Liver (tissue), 9 donors: ENCODE data around the gene LPGAT1. TPM values are rescaled to one million over a fixed set of nuclear protein-coding genes. Genes with fewer than 3 reads are reported as not detected.

Experiments used
- DNase-seq: peaks from one replicate; pipeline ENCODE4 v3.0.0-alpha.2; 2017; ENCODE audit warnings: low spot score
- H3K27ac ChIP-seq, 2 donors: one replicate each; pipeline ENCODE4 v1.7.0; 2013; ENCODE audit warnings: inconsistent platforms in 2 of 2, low read length in 2 of 2, control low read depth in 1 of 2, low read depth in 1 of 2, mild to moderate bottlenecking in 1 of 2
- H3K27me3 ChIP-seq, 4 donors: one replicate each; pipeline versions ENCODE4 v1.6.1 to v1.7.0; 2013; ENCODE audit warnings: low read length in 3 of 4, inconsistent platforms in 1 of 4, mild to moderate bottlenecking in 1 of 4, moderate library complexity in 1 of 4; ENCODE audit not compliant: control insufficient read depth in 4 of 4, insufficient read depth in 4 of 4
- H3K36me3 ChIP-seq, 4 donors: one replicate each; pipeline versions ENCODE4 v1.6.1 to v1.7.0; 2013; ENCODE audit warnings: low read length in 3 of 4, mild to moderate bottlenecking in 3 of 4, low read depth in 1 of 4, moderate library complexity in 1 of 4; ENCODE audit not compliant: control insufficient read depth in 4 of 4, insufficient read depth in 3 of 4
- H3K4me1 ChIP-seq, 4 donors: one replicate each; pipeline versions ENCODE4 v1.6.1 to v1.7.0; 2013; ENCODE audit warnings: low read length in 3 of 4, mild to moderate bottlenecking in 3 of 4, moderate library complexity in 1 of 4; ENCODE audit not compliant: control insufficient read depth in 4 of 4, insufficient read depth in 4 of 4
- H3K4me3 ChIP-seq, 3 donors: one replicate each; pipeline versions ENCODE4 v1.6.1 to v1.7.0; 2013; ENCODE audit warnings: low read length in 3 of 3, control low read depth in 1 of 3, low read depth in 1 of 3, mild to moderate bottlenecking in 1 of 3
- H3K9ac ChIP-seq, 2 donors: one replicate each; pipeline ENCODE4 v1.7.0; 2013; ENCODE audit warnings: low read length in 2 of 2, mild to moderate bottlenecking in 2 of 2, moderate library complexity in 2 of 2, control low read depth in 1 of 2, low read depth in 1 of 2
- H3K9me3 ChIP-seq, 4 donors: one replicate each; pipeline versions ENCODE4 v1.6.1 to v1.7.0; 2013; ENCODE audit warnings: low read length in 3 of 4; ENCODE audit not compliant: control insufficient read depth in 4 of 4
- ATF3 ChIP-seq: IDR thresholded peaks from 2 replicates; pipeline ENCODE4 v1.6.1; 2016; ENCODE audit warnings: antibody characterized with exemption
- EGR1 ChIP-seq, 2 donors: IDR thresholded peaks; 2 replicates each; pipeline ENCODE4 v1.6.1; 2016 to 2018; ENCODE audit warnings: antibody characterized with exemption in 2 of 2, low read depth in 2 of 2
- FOXA1 ChIP-seq: IDR thresholded peaks from 2 replicates; pipeline ENCODE4 v1.6.1; 2016; ENCODE audit warnings: antibody characterized with exemption
- FOXA2 ChIP-seq: IDR thresholded peaks from 2 replicates; pipeline ENCODE4 v1.6.1; 2016; ENCODE audit warnings: antibody characterized with exemption
- GABPA ChIP-seq, 2 donors: IDR thresholded peaks in 1 of 2; conservative IDR thresholded peaks in 1 of 2; 2 replicates each; pipeline ENCODE4 v1.6.1; 2016; ENCODE audit warnings: antibody characterized with exemption in 2 of 2, mild to moderate bottlenecking in 1 of 2, moderate library complexity in 1 of 2
- HNF4A ChIP-seq, 2 donors: conservative IDR thresholded peaks; 2 replicates each; pipeline ENCODE4 v1.6.1; 2016; ENCODE audit warnings: antibody characterized with exemption in 2 of 2, mild to moderate bottlenecking in 2 of 2
- HNF4G ChIP-seq: IDR thresholded peaks from 2 replicates; pipeline ENCODE4 v1.6.1; 2016; ENCODE audit warnings: antibody characterized with exemption
- JUND ChIP-seq, 2 donors: IDR thresholded peaks; 2 replicates each; pipeline ENCODE4 v1.6.1; 2016; ENCODE audit warnings: antibody characterized with exemption in 2 of 2
- NR2F2 ChIP-seq: IDR thresholded peaks from 2 replicates; pipeline ENCODE4 v1.6.1; 2016; ENCODE audit warnings: antibody characterized with exemption
- RAD21 ChIP-seq, 2 donors: IDR thresholded peaks; 2 replicates each; pipeline ENCODE4 v1.6.1; 2016; ENCODE audit warnings: antibody characterized with exemption in 2 of 2, mild to moderate bottlenecking in 2 of 2
- SP1 ChIP-seq: IDR thresholded peaks from 2 replicates; pipeline ENCODE4 v1.6.1; 2018; ENCODE audit warnings: antibody characterized with exemption, mild to moderate bottlenecking
- TAF1 ChIP-seq: conservative IDR thresholded peaks from 2 replicates; pipeline ENCODE4 v1.6.1; 2016; ENCODE audit warnings: antibody characterized with exemption, mild to moderate bottlenecking
- YY1 ChIP-seq: IDR thresholded peaks from 2 replicates; pipeline ENCODE4 v1.6.1; 2016; ENCODE audit warnings: antibody characterized with exemption, mild to moderate bottlenecking
- ZBTB33 ChIP-seq: IDR thresholded peaks from 2 replicates; pipeline ENCODE4 v1.6.1; 2016; ENCODE audit warnings: antibody characterized with exemption
- WGBS: extraction: QIAGEN DNeasy Blood & Tissue Kit; methylation state at CpG from one replicate; pipeline ENCODE4 v1.1.7; 2013; 5-methylcytosine and 5-hydroxymethylcytosine counted together
- polyA plus RNA-seq, 2 donors: library from polyadenylated mRNA; stranded (reverse) in 1 of 2; unstranded in 1 of 2; fragments of 200-250 nt in 1 of 2; fragments of >200 nt in 1 of 2; fragmentation: Nextera tagmentation in 1 of 2; extraction: Ambion mirVana in 1 of 2; gene quantifications; one replicate each; pipeline versions ENCODE4 v1.2.1 to v1.2.3, GENCODE V29; 2013 to 2015
- total RNA-seq, 2 donors: library from RNA; depleted of rRNA; stranded (reverse); fragments of >200 nt; gene quantifications; one replicate each; pipeline ENCODE4 v1.2.3, GENCODE V29; 2014
- TF ChIP-seq, protein P1 (sequence below): IDR thresholded peaks from 2 replicates; pipeline ENCODE4 v1.6.1; 2016; ENCODE audit warnings: antibody characterized with exemption, mild to moderate bottlenecking
- TF ChIP-seq, protein P2 (sequence below): fragments of 150-350 bp; IDR thresholded peaks from 2 replicates; pipeline ENCODE4 v1.5.1; 2017; ENCODE audit warnings: improper control_type of control experiment, low read depth, low read length; ENCODE audit not compliant: missing input control
- TF ChIP-seq, protein P3 (sequence below): IDR thresholded peaks from 2 replicates; pipeline ENCODE4 v1.6.1; 2016; ENCODE audit warnings: antibody characterized with exemption
- donor health status: healthy.
- donor health status: healthy.
- donor health status: healthy.
- donor health status: healthy.
- donor health status: healthy.

LPGAT1 gene
- total and polyA plus RNA-seq, 4 donors, result 11.6 to 53.8 (median 32.2) TPM

DNA sequence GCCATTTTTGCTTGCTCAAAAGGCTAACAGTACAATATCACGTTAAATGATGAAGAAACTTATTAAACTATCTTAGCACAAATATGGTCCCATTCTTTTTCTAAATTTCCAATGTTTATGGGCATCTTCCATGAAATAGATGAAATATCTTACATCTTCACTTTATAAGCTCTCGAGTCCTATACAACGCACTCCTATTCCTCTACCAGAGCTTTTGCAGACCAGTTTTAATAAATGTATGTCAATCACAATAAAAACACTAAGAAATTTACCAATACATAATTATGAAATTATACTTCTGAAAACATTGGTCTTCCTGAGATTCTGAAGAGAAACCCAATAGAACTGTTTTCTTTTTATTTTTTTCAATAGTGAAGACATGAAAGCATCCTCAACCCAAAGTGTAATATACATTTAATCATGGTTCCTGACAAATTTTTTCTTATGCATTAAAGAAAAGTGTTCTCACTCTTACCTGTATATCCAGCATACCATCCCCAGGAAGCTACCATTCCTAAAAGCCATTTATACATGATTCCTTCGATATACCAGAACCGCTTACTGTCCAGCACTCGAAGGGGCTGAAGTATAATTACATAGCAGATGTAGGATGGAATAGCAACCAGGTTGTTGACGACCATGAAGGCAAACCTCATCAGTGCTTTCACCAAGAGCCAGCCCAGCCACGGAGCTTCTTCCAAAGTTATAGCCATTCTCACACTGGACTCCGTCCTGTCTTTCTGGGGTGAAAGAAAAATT is 1.8 kb downstream of the LPGAT1 start:
- Histone ChIP-seq H3K27me3 (no peaks in the 10 kb centered on the region), H3K9ac (peak overlapping the region in 1 of 2 donors; percentile 51), H3K4me1 (peaks cover 7 to 30% (median 16%) of the 10 kb centered on the region in 4 donors), H3K36me3 (peaks cover 0 to 6% (median 0%) of the 10 kb centered on the region in 4 donors), H3K4me3 (peak overlapping the region; percentile 73 to 98 (median 91)), H3K9me3 (no peaks in the 10 kb centered on the region), H3K27ac (peak overlapping the region; percentile 84 to 92)
- 53% methylated on average over 9 of the region's 9 CpGs for WGBS
- no peak for DNase-seq
- TF ChIP-seq GABPA (IDR thresholded peaks at IDR 0.05 in 1 of 2, conservative IDR thresholded peaks at IDR 0.05 in 1 of 2) (no peak), NR2F2 (no peak), HNF4A (conservative IDR thresholded peaks at IDR 0.05) (no peak)
- TF ChIP-seq, protein P1, sequence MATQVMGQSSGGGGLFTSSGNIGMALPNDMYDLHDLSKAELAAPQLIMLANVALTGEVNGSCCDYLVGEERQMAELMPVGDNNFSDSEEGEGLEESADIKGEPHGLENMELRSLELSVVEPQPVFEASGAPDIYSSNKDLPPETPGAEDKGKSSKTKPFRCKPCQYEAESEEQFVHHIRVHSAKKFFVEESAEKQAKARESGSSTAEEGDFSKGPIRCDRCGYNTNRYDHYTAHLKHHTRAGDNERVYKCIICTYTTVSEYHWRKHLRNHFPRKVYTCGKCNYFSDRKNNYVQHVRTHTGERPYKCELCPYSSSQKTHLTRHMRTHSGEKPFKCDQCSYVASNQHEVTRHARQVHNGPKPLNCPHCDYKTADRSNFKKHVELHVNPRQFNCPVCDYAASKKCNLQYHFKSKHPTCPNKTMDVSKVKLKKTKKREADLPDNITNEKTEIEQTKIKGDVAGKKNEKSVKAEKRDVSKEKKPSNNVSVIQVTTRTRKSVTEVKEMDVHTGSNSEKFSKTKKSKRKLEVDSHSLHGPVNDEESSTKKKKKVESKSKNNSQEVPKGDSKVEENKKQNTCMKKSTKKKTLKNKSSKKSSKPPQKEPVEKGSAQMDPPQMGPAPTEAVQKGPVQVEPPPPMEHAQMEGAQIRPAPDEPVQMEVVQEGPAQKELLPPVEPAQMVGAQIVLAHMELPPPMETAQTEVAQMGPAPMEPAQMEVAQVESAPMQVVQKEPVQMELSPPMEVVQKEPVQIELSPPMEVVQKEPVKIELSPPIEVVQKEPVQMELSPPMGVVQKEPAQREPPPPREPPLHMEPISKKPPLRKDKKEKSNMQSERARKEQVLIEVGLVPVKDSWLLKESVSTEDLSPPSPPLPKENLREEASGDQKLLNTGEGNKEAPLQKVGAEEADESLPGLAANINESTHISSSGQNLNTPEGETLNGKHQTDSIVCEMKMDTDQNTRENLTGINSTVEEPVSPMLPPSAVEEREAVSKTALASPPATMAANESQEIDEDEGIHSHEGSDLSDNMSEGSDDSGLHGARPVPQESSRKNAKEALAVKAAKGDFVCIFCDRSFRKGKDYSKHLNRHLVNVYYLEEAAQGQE, result peak; percentile 96

DNA sequence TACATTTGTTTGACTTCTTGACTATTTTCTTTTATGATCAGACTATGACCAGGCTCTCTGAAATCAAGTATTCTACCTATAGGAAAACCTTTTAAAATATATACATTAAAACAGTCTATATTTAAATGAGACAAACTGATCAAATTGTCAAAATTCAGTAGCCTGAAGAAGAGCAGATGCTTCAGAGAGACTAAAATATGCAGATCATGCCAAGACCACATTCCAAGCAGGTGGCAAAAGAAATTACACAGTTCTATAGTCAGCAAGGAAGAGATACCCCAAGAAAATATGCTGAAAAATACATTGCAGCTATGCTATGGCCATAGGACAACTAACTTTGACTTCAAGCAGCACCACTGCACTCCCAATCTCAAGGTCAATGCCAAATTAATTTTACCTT is 3.5 kb downstream of the LPGAT1 start:
- DNase-seq, result no peak
- TF ChIP-seq HNF4G (no peak), NR2F2 (no peak), ZBTB33 (no peak), TAF1 (no peak), FOXA1 (no peak), JUND (IDR thresholded peaks at IDR 0.05) (no peak), EGR1 (IDR thresholded peaks at IDR 0.05; ENCODE audit: low read depth in 2 of 2) (no peak), SP1 (no peak), GABPA (IDR thresholded peaks at IDR 0.05 in 1 of 2, conservative IDR thresholded peaks at IDR 0.05 in 1 of 2) (no peak), FOXA2 (no peak), ATF3 (no peak), HNF4A (conservative IDR thresholded peaks at IDR 0.05) (no peak), YY1 (no peak), RAD21 (IDR thresholded peaks at IDR 0.05) (no peak)
- TF ChIP-seq, protein P2, sequence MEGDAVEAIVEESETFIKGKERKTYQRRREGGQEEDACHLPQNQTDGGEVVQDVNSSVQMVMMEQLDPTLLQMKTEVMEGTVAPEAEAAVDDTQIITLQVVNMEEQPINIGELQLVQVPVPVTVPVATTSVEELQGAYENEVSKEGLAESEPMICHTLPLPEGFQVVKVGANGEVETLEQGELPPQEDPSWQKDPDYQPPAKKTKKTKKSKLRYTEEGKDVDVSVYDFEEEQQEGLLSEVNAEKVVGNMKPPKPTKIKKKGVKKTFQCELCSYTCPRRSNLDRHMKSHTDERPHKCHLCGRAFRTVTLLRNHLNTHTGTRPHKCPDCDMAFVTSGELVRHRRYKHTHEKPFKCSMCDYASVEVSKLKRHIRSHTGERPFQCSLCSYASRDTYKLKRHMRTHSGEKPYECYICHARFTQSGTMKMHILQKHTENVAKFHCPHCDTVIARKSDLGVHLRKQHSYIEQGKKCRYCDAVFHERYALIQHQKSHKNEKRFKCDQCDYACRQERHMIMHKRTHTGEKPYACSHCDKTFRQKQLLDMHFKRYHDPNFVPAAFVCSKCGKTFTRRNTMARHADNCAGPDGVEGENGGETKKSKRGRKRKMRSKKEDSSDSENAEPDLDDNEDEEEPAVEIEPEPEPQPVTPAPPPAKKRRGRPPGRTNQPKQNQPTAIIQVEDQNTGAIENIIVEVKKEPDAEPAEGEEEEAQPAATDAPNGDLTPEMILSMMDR, result no peak
- TF ChIP-seq, protein P3, sequence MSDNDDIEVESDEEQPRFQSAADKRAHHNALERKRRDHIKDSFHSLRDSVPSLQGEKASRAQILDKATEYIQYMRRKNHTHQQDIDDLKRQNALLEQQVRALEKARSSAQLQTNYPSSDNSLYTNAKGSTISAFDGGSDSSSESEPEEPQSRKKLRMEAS, result no peak
- H3K4me1 ChIP-seq, result peaks cover 7 to 34% (median 16%) of the 10 kb centered on the region in 4 donors
- no peak overlapping the region for H3K27ac ChIP-seq
- no peak overlapping the region for H3K9ac ChIP-seq
- peaks cover 0 to 9% (median 0%) of the 10 kb centered on the region in 4 donors for H3K36me3 ChIP-seq
- no peaks in the 10 kb centered on the region for H3K9me3 ChIP-seq
- no peaks in the 10 kb centered on the region for H3K27me3 ChIP-seq
- peak overlapping the region in 1 of 3 donors; percentile 64 for H3K4me3 ChIP-seq
